Neural cell (in vitro differentiated cells): ENCODE data around the gene NHSL1. TPM values are rescaled to one million over a fixed set of nuclear protein-coding genes. Genes with fewer than 3 reads are reported as not detected.

ENCODE experiments used
- H2AFZ ChIP-seq: fragments of 200-600, 300-800 bp; sonication (generic), shearing (Covaris generic); 2 replicates; pipeline ENCODE4 v1.6.0; 2014; ENCODE audit warnings: low read depth, mild to moderate bottlenecking, antibody characterized with exemption, low read length, moderate library complexity
- H3F3A ChIP-seq: fragments of 200-600 bp; shearing (Covaris generic); 2 replicates; pipeline ENCODE4 v1.6.1; 2016; ENCODE audit warnings: mild to moderate bottlenecking, moderate library complexity, mixed read lengths, antibody characterized with exemption, low read length; ENCODE audit not compliant: insufficient read depth, poor library complexity, severe bottlenecking
- H3K27ac ChIP-seq: fragments of 200-600, 300-800 bp; sonication (generic), shearing (Covaris generic); 2 replicates; pipeline ENCODE4 v1.5.1; 2014; ENCODE audit warnings: mild to moderate bottlenecking, low read length, moderate library complexity
- H3K27me3 ChIP-seq: fragments of 300-800, 200-600 bp; sonication (generic), shearing (Covaris generic); 2 replicates; pipeline ENCODE4 v1.6.0; 2014; ENCODE audit warnings: mild to moderate bottlenecking, low read depth, low read length, moderate library complexity; ENCODE audit not compliant: insufficient read depth
- H3K36me3 ChIP-seq: fragments of 300-800, 200-600 bp; sonication (generic), shearing (Covaris generic); 2 replicates; pipeline ENCODE4 v1.5.1; 2014; ENCODE audit warnings: mild to moderate bottlenecking, antibody characterized with exemption, low read length, moderate library complexity; ENCODE audit not compliant: insufficient read depth
- H3K4me2 ChIP-seq: fragments of 300-800, 200-600 bp; sonication (generic), shearing (Covaris generic); 2 replicates; pipeline ENCODE4 v1.6.0; 2014; ENCODE audit warnings: mild to moderate bottlenecking, low read length
- H3K4me3 ChIP-seq: fragments of 300-800, 200-600 bp; sonication (generic), shearing (Covaris generic); 2 replicates; pipeline ENCODE4 v1.5.1; 2014; ENCODE audit warnings: mild to moderate bottlenecking, low read length, moderate library complexity
- H3K79me2 ChIP-seq: fragments of 200-600 bp; shearing (Covaris generic); replicated peaks from 2 replicates; pipeline ENCODE4 v1.6.0; 2014; ENCODE audit warnings: mild to moderate bottlenecking, low read length, moderate library complexity; ENCODE audit not compliant: insufficient read depth
- H3K9ac ChIP-seq: fragments of 300-800, 200-600 bp; sonication (generic), shearing (Covaris generic); 2 replicates; pipeline ENCODE4 v1.6.1; 2016; ENCODE audit warnings: mild to moderate bottlenecking, low read length, mixed read lengths
- H3K9me2 ChIP-seq: fragments of 200-600 bp; shearing (Covaris generic); 2 replicates; pipeline ENCODE4 v1.6.1; 2016; ENCODE audit warnings: mild to moderate bottlenecking, low read length, mixed read lengths; ENCODE audit not compliant: insufficient read depth
- H3K9me3 ChIP-seq: fragments of 200-600, 300-800 bp; sonication (generic), shearing (Covaris generic); 2 replicates; pipeline ENCODE4 v1.6.1; 2016; ENCODE audit warnings: mild to moderate bottlenecking, mixed run types, low read length, moderate library complexity, mixed read lengths
- H4K20me1 ChIP-seq: fragments of 200-600 bp; shearing (Covaris generic); 2 replicates; pipeline ENCODE4 v1.6.1; 2016; ENCODE audit warnings: mild to moderate bottlenecking, mixed run types; ENCODE audit not compliant: insufficient read depth
- CTCF ChIP-seq: fragments of 450-650 bp; IDR thresholded peaks from 2 replicates; pipeline ENCODE4 v1.5.1; 2014; ENCODE audit warnings: antibody characterized with exemption, mild to moderate bottlenecking, moderate library complexity; ENCODE audit not compliant: poor library complexity, severe bottlenecking
- EP300 ChIP-seq: fragments of 450-650 bp; conservative IDR thresholded peaks from 2 replicates; pipeline ENCODE4 v1.6.1; 2014; ENCODE audit warnings: antibody characterized with exemption, mild to moderate bottlenecking, moderate library complexity; ENCODE audit not compliant: poor library complexity, severe bottlenecking
- EZH2 ChIP-seq: fragments of 200-600, 300-800 bp; shearing (Covaris generic), sonication (generic); IDR thresholded peaks from 2 replicates; pipeline ENCODE4 v1.6.1; 2014; ENCODE audit warnings: antibody characterized with exemption, low read length, borderline replicate concordance, mild to moderate bottlenecking; ENCODE audit not compliant: insufficient read depth, poor library complexity, severe bottlenecking
- MXI1 ChIP-seq: fragments of 450-650 bp; conservative IDR thresholded peaks from 2 replicates; pipeline ENCODE4 v1.6.1; 2014; ENCODE audit warnings: antibody characterized with exemption, mild to moderate bottlenecking; ENCODE audit not compliant: poor library complexity, severe bottlenecking
- POLR2AphosphoS5 ChIP-seq: IDR thresholded peaks from 2 replicates; pipeline ENCODE4 v1.6.1; 2012
- RAD21 ChIP-seq: fragments of 450-650 bp; conservative IDR thresholded peaks from 2 replicates; pipeline ENCODE4 v1.6.1; 2014; ENCODE audit warnings: antibody characterized with exemption, mild to moderate bottlenecking, moderate library complexity
- SMC3 ChIP-seq: fragments of 450-650 bp; conservative IDR thresholded peaks from 2 replicates; pipeline ENCODE4 v1.6.1; 2014; ENCODE audit warnings: antibody characterized with exemption, mild to moderate bottlenecking, moderate library complexity; ENCODE audit not compliant: poor library complexity
- TAF1 ChIP-seq: IDR thresholded peaks from 2 replicates; pipeline ENCODE4 v1.6.1; 2012; ENCODE audit warnings: low read depth
- polyA plus RNA-seq: library from polyadenylated mRNA; depleted of rRNA; stranded (reverse); fragments of >200 nt; gene quantifications from 2 replicates; pipeline ENCODE4 v1.2.3, GENCODE V29; 2014
- TF ChIP-seq, protein P1 (sequence below): IDR thresholded peaks from 2 replicates; pipeline ENCODE4 v1.6.1; 2012; ENCODE audit warnings: borderline replicate concordance

NHSL1 gene
- polyA plus RNA-seq, 1 donor from 2014 or later: 2.4 TPM

DNA sequence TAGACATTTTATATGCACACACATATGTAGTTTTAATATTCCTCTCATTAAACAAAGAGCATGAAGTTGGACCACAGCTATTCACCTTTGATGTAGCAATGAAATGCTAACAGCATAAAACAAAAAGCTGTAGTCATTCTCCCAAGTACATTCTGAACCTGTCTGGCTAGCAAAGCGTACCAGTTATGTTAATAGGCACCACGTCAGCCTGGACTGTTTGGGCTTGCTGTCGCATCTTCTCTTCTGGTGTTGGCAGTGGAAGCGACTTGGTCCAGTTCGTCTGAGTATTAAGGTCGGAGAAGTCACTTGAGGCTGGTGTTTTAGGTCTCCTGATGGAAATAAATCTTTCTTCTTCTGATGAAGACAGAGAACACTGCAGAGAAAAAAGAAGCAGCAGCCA is 52.5 kb downstream of the NHSL1 start:
- Histone ChIP-seq H3F3A (peaks cover 4% of the 10 kb centered on the region), H3K27ac (no peak overlapping the region), H2AFZ (no peak overlapping the region)

GRCh38 chr6:138443979-138444378 is 55.3 kb downstream of the NHSL1 start:
- Histone ChIP-seq H3K27ac (no peak overlapping the region), H3K9ac (no peak overlapping the region), H3K36me3 (no peaks in the 10 kb centered on the region)

More for the DNA sequence above, 52.5 kb downstream of the NHSL1 start:
- no peak for TF ChIP-seq TAF1
- no peak for TF ChIP-seq SMC3
- TF ChIP-seq, protein P1, sequence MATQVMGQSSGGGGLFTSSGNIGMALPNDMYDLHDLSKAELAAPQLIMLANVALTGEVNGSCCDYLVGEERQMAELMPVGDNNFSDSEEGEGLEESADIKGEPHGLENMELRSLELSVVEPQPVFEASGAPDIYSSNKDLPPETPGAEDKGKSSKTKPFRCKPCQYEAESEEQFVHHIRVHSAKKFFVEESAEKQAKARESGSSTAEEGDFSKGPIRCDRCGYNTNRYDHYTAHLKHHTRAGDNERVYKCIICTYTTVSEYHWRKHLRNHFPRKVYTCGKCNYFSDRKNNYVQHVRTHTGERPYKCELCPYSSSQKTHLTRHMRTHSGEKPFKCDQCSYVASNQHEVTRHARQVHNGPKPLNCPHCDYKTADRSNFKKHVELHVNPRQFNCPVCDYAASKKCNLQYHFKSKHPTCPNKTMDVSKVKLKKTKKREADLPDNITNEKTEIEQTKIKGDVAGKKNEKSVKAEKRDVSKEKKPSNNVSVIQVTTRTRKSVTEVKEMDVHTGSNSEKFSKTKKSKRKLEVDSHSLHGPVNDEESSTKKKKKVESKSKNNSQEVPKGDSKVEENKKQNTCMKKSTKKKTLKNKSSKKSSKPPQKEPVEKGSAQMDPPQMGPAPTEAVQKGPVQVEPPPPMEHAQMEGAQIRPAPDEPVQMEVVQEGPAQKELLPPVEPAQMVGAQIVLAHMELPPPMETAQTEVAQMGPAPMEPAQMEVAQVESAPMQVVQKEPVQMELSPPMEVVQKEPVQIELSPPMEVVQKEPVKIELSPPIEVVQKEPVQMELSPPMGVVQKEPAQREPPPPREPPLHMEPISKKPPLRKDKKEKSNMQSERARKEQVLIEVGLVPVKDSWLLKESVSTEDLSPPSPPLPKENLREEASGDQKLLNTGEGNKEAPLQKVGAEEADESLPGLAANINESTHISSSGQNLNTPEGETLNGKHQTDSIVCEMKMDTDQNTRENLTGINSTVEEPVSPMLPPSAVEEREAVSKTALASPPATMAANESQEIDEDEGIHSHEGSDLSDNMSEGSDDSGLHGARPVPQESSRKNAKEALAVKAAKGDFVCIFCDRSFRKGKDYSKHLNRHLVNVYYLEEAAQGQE: no peak
- no peak for TF ChIP-seq CTCF
- H3K9me3 ChIP-seq: no peaks in the 10 kb centered on the region
- H3K4me3 ChIP-seq: no peak overlapping the region
- no peaks in the 10 kb centered on the region for H3K9me2 ChIP-seq
- H3K27me3 ChIP-seq: no peaks in the 10 kb centered on the region
- no peak overlapping the region for H3K4me2 ChIP-seq
- no peaks in the 10 kb centered on the region for H3K36me3 ChIP-seq
- H3K79me2 ChIP-seq: no peaks in the 10 kb centered on the region
- H4K20me1 ChIP-seq: no peaks in the 10 kb centered on the region
- H3K9ac ChIP-seq: no peak overlapping the region

More at GRCh38 chr6:138443979-138444378, 55.3 kb downstream of the NHSL1 start:
- Histone ChIP-seq H3K9me2 (no peaks in the 10 kb centered on the region), H2AFZ (no peak overlapping the region), H3K4me2 (no peak overlapping the region), H3K79me2 (no peaks in the 10 kb centered on the region), H3K9me3 (no peaks in the 10 kb centered on the region), H3F3A (no peaks in the 10 kb centered on the region), H3K27me3 (no peaks in the 10 kb centered on the region), H4K20me1 (no peaks in the 10 kb centered on the region), H3K4me3 (no peak overlapping the region)
- TF ChIP-seq, protein P1: no peak
- TF ChIP-seq POLR2AphosphoS5 (no peak), SMC3 (no peak), CTCF (no peak), RAD21 (no peak), EZH2 (no peak), EP300 (no peak), TAF1 (no peak), MXI1 (no peak)
